Neural cell (in vitro differentiated cells): ENCODE results near the gene LRRC55.

Experiments used
- CTCF ChIP-seq: fragments of 450-650 bp; IDR thresholded peaks from 2 replicates; pipeline ENCODE4 v1.5.1; 2014; ENCODE audit warnings: antibody characterized with exemption, mild to moderate bottlenecking, moderate library complexity; ENCODE audit not compliant: poor library complexity, severe bottlenecking
- EP300 ChIP-seq: fragments of 450-650 bp; conservative IDR thresholded peaks from 2 replicates; pipeline ENCODE4 v1.6.1; 2014; ENCODE audit warnings: antibody characterized with exemption, mild to moderate bottlenecking, moderate library complexity; ENCODE audit not compliant: poor library complexity, severe bottlenecking
- EZH2 ChIP-seq: fragments of 200-600, 300-800 bp; shearing (Covaris generic), sonication (generic); IDR thresholded peaks from 2 replicates; pipeline ENCODE4 v1.6.1; 2014; ENCODE audit warnings: antibody characterized with exemption, low read length, borderline replicate concordance, mild to moderate bottlenecking; ENCODE audit not compliant: insufficient read depth, poor library complexity, severe bottlenecking
- MXI1 ChIP-seq: fragments of 450-650 bp; conservative IDR thresholded peaks from 2 replicates; pipeline ENCODE4 v1.6.1; 2014; ENCODE audit warnings: antibody characterized with exemption, mild to moderate bottlenecking; ENCODE audit not compliant: poor library complexity, severe bottlenecking
- POLR2AphosphoS5 ChIP-seq: IDR thresholded peaks from 2 replicates; pipeline ENCODE4 v1.6.1; 2012
- REST ChIP-seq: IDR thresholded peaks from 2 replicates; pipeline ENCODE4 v1.6.1; 2012; ENCODE audit warnings: borderline replicate concordance

GRCh38 chr11:57161351-57161750, 20.4 kb upstream of the LRRC55 start:
- TF ChIP-seq POLR2AphosphoS5 (no peak), CTCF (no peak), EP300 (no peak), MXI1 (no peak), REST (no peak), EZH2 (no peak)
